Breast epithelium (tissue), 4 donors: ENCODE results near the gene CCDC97. TPM values are rescaled to one million over a fixed set of nuclear protein-coding genes. Genes with fewer than 3 reads are reported as not detected.
"Not testable (repeated sequence)": the region's sequence is repeated elsewhere in the genome, so short reads cannot be mapped to it uniquely, and the experiment has no call there.

ENCODE experiments used
- DNase-seq, 2 donors: peaks; one replicate each; pipeline ENCODE4 v3.0.0-alpha.2; 2019; ENCODE audit warnings: low spot score in 2 of 2
- H3K27ac ChIP-seq, 2 donors: fragments of 200-600 bp; sonication (generic) in 1 of 2; one replicate each; pipeline ENCODE4 v1.5.1; 2016 to 2019; ENCODE audit warnings: mild to moderate bottlenecking in 1 of 2
- H3K27me3 ChIP-seq, 2 donors: fragments of 200-600 bp; sonication (generic) in 1 of 2; one replicate each; pipeline versions ENCODE4 v1.5.1 to v1.6.0; 2017 to 2019; ENCODE audit warnings: control low read depth in 1 of 2, mild to moderate bottlenecking in 1 of 2
- H3K36me3 ChIP-seq: fragments of 200-600 bp; one replicate; pipeline ENCODE4 v1.5.1; 2019
- H3K4me1 ChIP-seq, 2 donors: fragments of 200-600 bp; sonication (generic); one replicate each; pipeline ENCODE4 v1.5.1; 2016 to 2019; ENCODE audit warnings: control low read depth in 1 of 2
- H3K4me3 ChIP-seq, 3 donors: fragments of 200-600 bp; sonication (generic); 1 replicate in 2 of 3; 2 replicates in 1 of 3; pipeline ENCODE4 v1.5.1; 2016 to 2019; ENCODE audit warnings: mild to moderate bottlenecking in 3 of 3, moderate library complexity in 2 of 3
- H3K9me3 ChIP-seq, 2 donors: fragments of 200-600 bp; sonication (generic) in 1 of 2; one replicate each; pipeline ENCODE4 v1.5.1; 2016 to 2019; ENCODE audit warnings: control low read depth in 1 of 2
- CTCF ChIP-seq, 3 donors: fragments of 450-650 bp; IDR thresholded peaks; one replicate each; pipeline ENCODE4 v1.5.1; 2016 to 2017; ENCODE audit warnings: antibody characterized with exemption in 3 of 3, mild to moderate bottlenecking in 3 of 3, moderate library complexity in 3 of 3
- POLR2A ChIP-seq: fragments of 450-650 bp; IDR thresholded peaks from one replicate; pipeline ENCODE4 v1.6.1; 2016; ENCODE audit warnings: antibody characterized with exemption, mild to moderate bottlenecking, moderate library complexity
- POLR2AphosphoS5 ChIP-seq, 3 donors: sonication (generic); formaldehyde crosslinking; IDR thresholded peaks; one replicate each; pipeline ENCODE4 v1.6.1; 2017; ENCODE audit warnings: antibody characterized with exemption in 3 of 3
- intact Hi-C: fragments of 100-400 bp; cut with DNase I; formaldehyde crosslinking; loops from one replicate; pipeline ENCODE4 v1.15.1; 2023; ENCODE audit warnings: low total_unique reads
- total RNA-seq, 3 donors: library from RNA; depleted of rRNA; stranded (reverse); fragments of >200 nt; gene quantifications; one replicate each; pipeline ENCODE4 v1.1.0, GENCODE V29; 2016

Gene CCDC97
- total RNA-seq, 3 donors from 2014 or later = 15.4 to 15.7 (median 15.4) TPM

GRCh38 chr19:41366089-41366488, 56.1 kb downstream of the CCDC97 start:
- intact Hi-C loops = no loop called here
- Histone ChIP-seq H3K36me3 (no peaks in the 10 kb centered on the region), H3K4me3 (no peak overlapping the region), H3K9me3 (no peaks in the 10 kb centered on the region), H3K27me3 (no peaks in the 10 kb centered on the region), H3K4me1 (no peaks in the 10 kb centered on the region), H3K27ac (no peak overlapping the region)
- TF ChIP-seq POLR2A (no peak), CTCF (IDR thresholded peaks at IDR 0.05) (no peak), POLR2AphosphoS5 (IDR thresholded peaks at IDR 0.05) (no peak)
- no peak for DNase-seq

- no peaks in the 10 kb centered on the region for H3K4me1 ChIP-seq
- H3K36me3 ChIP-seq = no peaks in the 10 kb centered on the region
- H3K27ac ChIP-seq = no peak overlapping the region
- H3K27me3 ChIP-seq = no peaks in the 10 kb centered on the region
- TF ChIP-seq CTCF (IDR thresholded peaks at IDR 0.05) (no peak), POLR2A (no peak)
- no peak for DNase-seq
- intact Hi-C loops = no loop called here
- H3K4me3 ChIP-seq = no peak overlapping the region
- H3K9me3 ChIP-seq = no peaks in the 10 kb centered on the region
Measured at GRCh38 chr19:41367848-41368301, 57.9 kb downstream of the CCDC97 start.

- DNase-seq = no peak
- Histone ChIP-seq H3K4me1 (peaks cover 6 to 7% of the 10 kb centered on the region in 2 donors), H3K27me3 (no peaks in the 10 kb centered on the region), H3K4me3 (no peak overlapping the region), H3K36me3 (no peaks in the 10 kb centered on the region), H3K27ac (no peak overlapping the region), H3K9me3 (no peaks in the 10 kb centered on the region)
- TF ChIP-seq POLR2AphosphoS5 (IDR thresholded peaks at IDR 0.05) = no peak
- no peak for TF ChIP-seq POLR2A
- no peak for TF ChIP-seq CTCF (IDR thresholded peaks at IDR 0.05)
- intact Hi-C loops = no loop called here
Measured at GRCh38 chr19:41369769-41370168, 59.8 kb downstream of the CCDC97 start.

- H3K27ac ChIP-seq, intact Hi-C loops, H3K4me3 ChIP-seq, H3K36me3 ChIP-seq, H3K27me3 ChIP-seq, DNase-seq, H3K9me3 ChIP-seq: not testable (repeated sequence)
- peaks cover 6 to 14% of the 10 kb centered on the region in 2 donors for H3K4me1 ChIP-seq
Measured at GRCh38 chr19:41371119-41371518, 61.1 kb downstream of the CCDC97 start.

- Histone ChIP-seq H3K36me3 (no peaks in the 10 kb centered on the region), H3K27ac (no peak overlapping the region), H3K4me1 (peaks cover 6 to 14% of the 10 kb centered on the region in 2 donors), H3K27me3 (no peaks in the 10 kb centered on the region), H3K9me3 (no peaks in the 10 kb centered on the region), H3K4me3 (no peak overlapping the region)
- DNase-seq = no peak
- TF ChIP-seq CTCF (IDR thresholded peaks at IDR 0.05) (no peak), POLR2AphosphoS5 (IDR thresholded peaks at IDR 0.05) (no peak), POLR2A (no peak)
- intact Hi-C loops = no loop called here
Measured at GRCh38 chr19:41371541-41371940, 61.6 kb downstream of the CCDC97 start.

GRCh38 chr19:41372501-41372900, 62.5 kb downstream of the CCDC97 start:
- Histone ChIP-seq H3K4me3 (no peak overlapping the region), H3K9me3 (no peaks in the 10 kb centered on the region), H3K4me1 (peaks cover 8 to 14% of the 10 kb centered on the region in 2 donors), H3K36me3 (no peaks in the 10 kb centered on the region), H3K27me3 (no peaks in the 10 kb centered on the region), H3K27ac (no peak overlapping the region)
- intact Hi-C loops = no loop called here
- DNase-seq = no peak
- no peak for TF ChIP-seq POLR2AphosphoS5 (IDR thresholded peaks at IDR 0.05)
- TF ChIP-seq CTCF (IDR thresholded peaks at IDR 0.05) = no peak
- no peak for TF ChIP-seq POLR2A
